Left colon (tissue), 2 donors: ENCODE measurements around the gene BMP4. TPM values are rescaled to one million over a fixed set of nuclear protein-coding genes. Genes with fewer than 3 reads are reported as not detected.
A peak's percentile ranks its signal among the peaks of the same experiment; 100 is the strongest.

Experiments used
- ATAC-seq: fragments of 200-7000 bp; cut with Tn5 transposase; one replicate; pipeline ENCODE4 v1.9.1; 2020; ENCODE audit warnings: mild to moderate bottlenecking, moderate library complexity
- DNase-seq, 2 donors: peaks; one replicate each; pipeline ENCODE4 v3.0.0-alpha.2; 2020
- intact Hi-C, 2 donors: fragments of 100-400 bp; cut with DNase I in 1 of 2; cut with micrococcal nuclease in 1 of 2; formaldehyde crosslinking; loops; one replicate each; pipeline versions ENCODE4 v1.11.2 to v1.14.0; 2022; cut with DNase I, micrococcal nuclease
- microRNA-seq, 2 donors: library from miRNA; unstranded; fragments of <30 nt; microRNA quantifications; one replicate each; pipeline versions ENCODE4 v1.1.0 to v1.2.0, GENCODE V29; 2020
- total RNA-seq, 2 donors: library from RNA; stranded (reverse); fragmentation: NEBNext Ultra II Directional; extraction: Animal tissue kit (Norgen Biotek cat#: 25700); gene quantifications; one replicate each; pipeline ENCODE4 v1.2.1, GENCODE V29; 2021
- donor health status: DM: no; HTN: no; CAD: no.
- donor health status: DM: yes; HTN: yes; CAD: no.

BMP4 gene
- total RNA-seq, 2 donors from 2014 or later = 6.4 to 17.3 TPM

DNA sequence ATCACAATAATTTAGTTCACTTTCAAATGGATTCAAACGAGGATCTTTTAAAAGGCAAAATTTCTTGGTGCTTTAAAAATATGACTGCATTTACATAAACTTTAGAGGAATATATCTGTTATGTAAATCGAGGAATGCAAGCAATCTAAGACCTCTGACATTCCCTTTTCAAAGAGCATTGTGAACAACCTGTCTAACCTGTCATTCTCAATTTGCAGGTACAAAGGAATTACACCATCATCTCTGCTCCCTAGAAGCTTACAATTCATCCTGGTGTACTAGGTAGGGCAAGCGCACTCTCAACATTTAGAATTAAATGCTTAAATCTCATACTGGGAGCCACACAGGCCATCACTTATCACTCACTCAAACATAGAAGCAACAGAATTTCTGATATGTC is 35.6 kb downstream of the BMP4 start:
- no peak for ATAC-seq
- no peak for DNase-seq
- intact Hi-C loops = no loop called here

GRCh38 chr14:53916239-53916638 is 40.4 kb downstream of the BMP4 start:
- DNase-seq (no peak), ATAC-seq (no peak)
- intact Hi-C loops = no loop called here

- DNase-seq = no peak
- ATAC-seq = no peak
- intact Hi-C loops = no loop called here
Observed at GRCh38 chr14:53915364-53916014, 41.1 kb downstream of the BMP4 start.

DNA sequence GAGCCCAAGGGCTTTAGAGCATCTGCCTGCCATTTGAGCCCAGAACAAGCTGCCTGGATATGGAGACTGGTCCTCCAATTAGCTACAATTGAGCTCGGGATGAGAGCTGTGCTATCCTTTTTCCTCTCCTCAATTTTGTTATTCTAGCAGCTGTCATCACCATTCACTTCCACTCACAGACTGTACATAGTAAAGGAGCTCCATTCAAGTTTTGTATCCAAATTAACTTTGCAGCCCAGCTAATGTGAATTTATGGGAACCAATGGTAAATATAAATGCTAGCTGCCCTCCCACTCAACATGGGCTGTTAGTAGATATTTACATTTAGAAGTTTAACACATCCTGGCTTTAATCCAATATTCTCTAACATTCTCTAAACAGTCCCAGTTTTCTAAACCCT is 44.6 kb downstream of the BMP4 start:
- ATAC-seq = no peak
- DNase-seq = no peak
- intact Hi-C loops = no loop called here

GRCh38 chr14:53908416-53908815 is 48.2 kb downstream of the BMP4 start:
- intact Hi-C loops = no loop called here
- ATAC-seq = no peak

GRCh38 chr14:53902307-53902706 is 54.3 kb downstream of the BMP4 start:
- ATAC-seq = no peak
- intact Hi-C loops = no loop called here
- no peak for DNase-seq

More at GRCh38 chr14:53908416-53908815, 48.2 kb downstream of the BMP4 start:
- DNase-seq = no peak

GRCh38 chr14:53900499-53900898 is 56.1 kb downstream of the BMP4 start:
- ATAC-seq (no peak), DNase-seq (peak in 1 of 2 donors; percentile 33)
- intact Hi-C loops = no loop called here

Small RNA genes within 50 kb of the gene (microRNA-seq; reads per million reads assigned to microRNA genes)
- gene MIR5580 = 5.4 to 8.0 reads per million in 2 donors
